GM12874 (cell line): ENCODE results near the gene STK32C.

Experiments used
- TF ChIP-seq, protein P1 (sequence below): IDR thresholded peaks from 2 replicates; pipeline ENCODE4 v1.5.1; 2011; ENCODE audit warnings: low read depth, mild to moderate bottlenecking, control low read depth, low read length, moderate library complexity; ENCODE audit not compliant: insufficient read depth

The STK32C gene

DNA sequence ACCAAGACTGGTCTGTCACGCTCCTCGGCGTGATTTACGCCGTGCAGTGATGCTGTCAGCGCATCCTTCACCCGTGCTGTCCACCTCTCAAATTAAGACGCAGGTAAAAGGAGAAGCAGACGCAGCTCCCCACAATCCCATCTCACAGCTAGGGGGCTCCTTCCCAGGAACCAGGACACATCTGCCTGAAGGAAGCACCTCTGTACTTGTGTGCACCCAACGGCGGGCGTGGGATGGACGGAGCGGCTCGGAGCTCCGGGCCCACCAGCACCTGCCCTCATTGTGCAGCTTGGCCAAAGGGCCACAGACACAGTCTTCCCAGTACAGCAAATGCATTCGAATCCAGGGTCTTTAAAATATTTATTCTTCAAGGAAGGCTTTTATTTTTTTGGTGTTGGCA lies 55.3 kb downstream of the STK32C start:
- TF ChIP-seq, protein P1, sequence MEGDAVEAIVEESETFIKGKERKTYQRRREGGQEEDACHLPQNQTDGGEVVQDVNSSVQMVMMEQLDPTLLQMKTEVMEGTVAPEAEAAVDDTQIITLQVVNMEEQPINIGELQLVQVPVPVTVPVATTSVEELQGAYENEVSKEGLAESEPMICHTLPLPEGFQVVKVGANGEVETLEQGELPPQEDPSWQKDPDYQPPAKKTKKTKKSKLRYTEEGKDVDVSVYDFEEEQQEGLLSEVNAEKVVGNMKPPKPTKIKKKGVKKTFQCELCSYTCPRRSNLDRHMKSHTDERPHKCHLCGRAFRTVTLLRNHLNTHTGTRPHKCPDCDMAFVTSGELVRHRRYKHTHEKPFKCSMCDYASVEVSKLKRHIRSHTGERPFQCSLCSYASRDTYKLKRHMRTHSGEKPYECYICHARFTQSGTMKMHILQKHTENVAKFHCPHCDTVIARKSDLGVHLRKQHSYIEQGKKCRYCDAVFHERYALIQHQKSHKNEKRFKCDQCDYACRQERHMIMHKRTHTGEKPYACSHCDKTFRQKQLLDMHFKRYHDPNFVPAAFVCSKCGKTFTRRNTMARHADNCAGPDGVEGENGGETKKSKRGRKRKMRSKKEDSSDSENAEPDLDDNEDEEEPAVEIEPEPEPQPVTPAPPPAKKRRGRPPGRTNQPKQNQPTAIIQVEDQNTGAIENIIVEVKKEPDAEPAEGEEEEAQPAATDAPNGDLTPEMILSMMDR, result no peak

DNA sequence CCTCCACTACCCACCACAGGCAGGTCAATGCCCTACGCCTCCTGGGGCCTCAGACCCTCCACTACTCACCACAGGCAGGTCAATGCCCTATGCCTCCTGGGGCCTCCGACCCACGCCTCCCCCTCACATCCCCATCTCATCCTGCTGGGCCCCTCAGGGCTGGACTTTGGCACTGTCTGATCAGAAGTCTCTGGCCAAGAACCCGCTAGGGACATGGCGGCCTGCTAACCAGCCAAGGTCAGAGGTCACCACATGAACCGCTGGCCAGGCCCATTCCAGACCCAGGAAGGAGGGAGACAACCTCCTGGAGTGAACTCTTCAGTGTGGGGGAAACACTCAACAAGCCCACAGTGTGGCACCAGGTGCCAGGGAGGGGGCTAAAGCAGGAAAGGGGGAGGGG lies 55.8 kb downstream of the STK32C start:
- TF ChIP-seq, protein P1, result no peak

DNA sequence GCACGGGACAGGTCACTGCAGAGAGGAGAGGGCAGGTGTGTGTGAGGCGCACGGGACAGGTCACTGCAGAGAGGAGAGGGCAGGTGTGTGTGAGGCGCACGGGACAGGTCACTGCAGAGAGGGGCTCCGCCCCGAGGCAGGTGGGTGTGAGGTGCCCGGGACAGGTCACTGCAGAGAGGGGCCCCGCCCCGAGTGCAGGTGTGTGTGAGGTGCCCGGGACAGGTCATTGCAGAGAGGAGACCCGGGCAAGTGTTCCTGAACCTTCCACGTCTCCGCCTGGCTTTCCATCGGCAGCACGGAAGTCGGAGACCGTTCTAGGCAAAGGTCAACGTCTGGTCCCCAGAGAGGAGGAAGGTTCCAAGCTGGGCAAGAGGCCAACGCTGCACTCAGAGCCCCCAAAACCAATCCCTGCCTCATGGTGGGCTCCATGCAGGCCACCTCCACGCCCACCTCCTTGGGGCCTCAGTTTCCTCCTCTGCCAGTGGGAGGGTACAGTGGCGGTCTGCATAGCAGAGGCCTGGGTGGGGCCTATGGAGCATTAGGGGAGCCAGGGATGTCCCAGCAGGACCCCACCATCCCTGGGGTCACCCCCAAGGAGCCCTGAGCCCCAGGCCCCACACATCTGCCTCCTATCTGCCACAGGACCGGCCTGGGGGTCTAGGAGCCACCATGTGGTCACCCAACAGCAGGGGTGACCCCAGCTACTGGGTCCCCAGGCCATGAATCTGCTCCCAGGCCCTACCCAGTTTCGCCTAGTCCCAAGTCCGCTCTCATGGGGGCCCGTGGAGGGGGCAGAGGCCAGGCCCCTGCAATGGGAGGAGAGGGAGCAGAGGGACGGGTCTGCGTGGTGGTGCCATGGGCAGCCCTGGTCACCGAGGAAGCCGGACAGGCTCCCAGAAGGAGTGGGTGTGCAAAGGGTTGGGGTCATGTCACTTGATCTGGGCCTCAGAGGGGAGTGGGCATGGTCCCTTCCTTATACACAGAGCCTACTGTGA lies 57.0 kb downstream of the STK32C start:
- TF ChIP-seq, protein P1, result no peak

GRCh38 chr10:132249824-132250375 lies 57.9 kb downstream of the STK32C start:
- TF ChIP-seq, protein P1, result no peak

GRCh38 chr10:132249226-132249724 lies 58.5 kb downstream of the STK32C start:
- TF ChIP-seq, protein P1, result no peak

DNA sequence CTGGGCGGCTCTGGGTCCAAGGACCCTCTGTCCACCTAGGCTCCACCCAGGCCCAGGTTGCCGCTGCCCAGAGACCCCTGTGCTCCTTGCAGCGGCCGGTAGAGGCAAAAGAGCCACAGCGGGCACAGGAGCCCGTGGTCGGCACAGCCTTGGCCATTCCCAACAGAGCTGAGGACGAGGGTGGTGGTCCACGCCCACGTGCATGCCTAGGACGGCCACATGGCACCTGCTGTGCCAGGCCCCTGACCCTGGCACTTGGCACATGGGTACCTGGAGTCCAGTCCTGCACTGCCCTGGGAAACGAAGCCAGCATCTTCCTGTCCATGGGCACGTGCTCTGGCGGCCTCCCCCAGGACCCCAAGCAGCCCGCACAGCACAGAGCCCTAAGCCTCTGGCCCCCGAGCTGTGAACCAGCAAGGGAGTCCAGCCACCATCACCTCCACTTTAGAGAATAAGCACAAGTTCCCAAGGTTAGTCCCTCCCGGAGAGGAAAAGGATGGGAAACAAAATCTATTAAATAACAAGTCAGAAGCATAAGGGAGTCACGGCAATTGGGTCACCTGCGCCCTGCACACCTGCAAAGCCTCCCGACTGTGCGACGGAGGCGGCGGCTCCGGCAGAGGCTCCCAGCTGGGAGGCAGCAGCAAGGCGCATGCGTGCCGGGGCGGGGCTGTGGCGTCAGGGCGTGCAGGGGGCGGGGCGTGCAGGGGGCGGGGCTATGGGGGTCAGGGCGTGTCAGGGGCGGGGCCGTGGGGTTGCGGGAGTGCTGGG lies 59.1 kb downstream of the STK32C start:
- TF ChIP-seq, protein P1, result no peak

- TF ChIP-seq, protein P1, result no peak
Observed at GRCh38 chr10:132247943-132248342, 59.8 kb downstream of the STK32C start.
